ENCODE results near the gene GULP1. TPM values are rescaled to one million over a fixed set of nuclear protein-coding genes. Genes with fewer than 3 reads are reported as not detected.

GULP1 gene
- polyA plus RNA-seq, 1 donor (not counting 4 experiments of a cell fraction or from before 2014, with no cell fraction given): 11.7 TPM

DNA sequence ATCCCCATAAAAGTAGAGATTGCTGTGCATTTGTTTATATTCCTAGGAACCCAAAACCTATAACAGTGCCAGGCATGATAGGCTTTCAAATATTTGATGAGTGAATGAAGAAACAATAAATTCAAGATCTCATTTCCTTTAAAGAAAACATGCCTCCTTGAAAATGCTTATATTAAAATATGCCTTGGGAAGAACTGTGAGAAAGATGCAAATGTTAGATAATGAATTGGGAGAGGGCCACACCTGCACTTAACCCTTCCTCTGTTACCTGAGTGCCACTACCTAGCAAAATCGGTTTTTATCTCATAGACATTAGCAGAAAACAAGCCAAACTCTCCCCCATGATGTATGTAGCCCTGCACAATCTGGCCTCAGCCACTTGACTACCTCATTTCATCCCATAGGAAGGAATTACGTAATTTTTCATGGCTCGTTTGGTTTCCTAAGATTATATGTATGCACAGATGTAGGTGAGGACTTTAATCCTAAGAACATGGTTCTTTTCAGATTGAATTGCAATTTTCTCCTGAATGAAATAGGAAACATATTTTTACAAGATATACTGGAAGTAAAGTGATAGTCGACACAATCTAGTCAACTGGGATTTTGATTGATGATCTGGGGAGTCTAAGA, 25.2 kb downstream of the GULP1 start:
- Histone ChIP-seq H3K9me3 (ENCODE audit: control insufficient read depth, low read depth, low read length) (no peaks in the 10 kb centered on the region), H3K4me2 (ENCODE audit: control insufficient read depth, extremely low read depth, insufficient read depth, low read depth, low read length) (no peak overlapping the region)
- FAIRE-seq: no peak

DNA sequence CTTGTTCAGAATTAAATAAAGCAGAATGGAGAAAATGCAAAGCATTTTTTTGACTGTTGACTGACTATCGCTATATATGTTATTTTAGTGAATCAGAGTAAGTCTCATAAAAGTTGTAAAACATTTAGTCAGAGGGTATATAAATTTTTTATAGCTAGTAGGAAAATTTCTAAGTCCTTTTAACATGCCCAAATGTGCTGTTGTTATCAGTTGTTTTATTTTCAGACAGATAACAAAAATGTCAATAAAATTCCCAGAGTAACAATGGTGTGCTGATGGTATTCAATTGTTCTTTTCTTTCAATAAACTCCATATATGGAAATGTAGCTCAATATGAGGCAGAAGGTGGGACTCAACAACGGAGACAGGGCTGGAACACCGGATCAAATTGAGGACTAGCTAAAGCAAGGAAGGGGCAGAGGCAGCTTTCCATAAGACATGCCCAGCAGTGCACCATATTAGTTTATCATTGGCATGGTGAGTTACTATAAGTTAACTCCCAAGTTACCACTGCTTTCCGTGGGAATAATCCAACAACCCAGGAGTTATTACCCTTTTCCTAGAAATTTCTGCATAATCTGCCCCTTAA, 26.6 kb downstream of the GULP1 start:
- no peaks in the 10 kb centered on the region for H3K27me3 ChIP-seq (ENCODE audit: control insufficient read depth, extremely low read depth, insufficient read depth, low read length)
- H3K9me1 ChIP-seq (ENCODE audit: control insufficient read depth, extremely low read depth, insufficient read depth, low read length): no peaks in the 10 kb centered on the region
- TF ChIP-seq EZH2 (IDR thresholded peaks at IDR 0.05; ENCODE audit: low read length): no peak
- TF ChIP-seq, protein P1, sequence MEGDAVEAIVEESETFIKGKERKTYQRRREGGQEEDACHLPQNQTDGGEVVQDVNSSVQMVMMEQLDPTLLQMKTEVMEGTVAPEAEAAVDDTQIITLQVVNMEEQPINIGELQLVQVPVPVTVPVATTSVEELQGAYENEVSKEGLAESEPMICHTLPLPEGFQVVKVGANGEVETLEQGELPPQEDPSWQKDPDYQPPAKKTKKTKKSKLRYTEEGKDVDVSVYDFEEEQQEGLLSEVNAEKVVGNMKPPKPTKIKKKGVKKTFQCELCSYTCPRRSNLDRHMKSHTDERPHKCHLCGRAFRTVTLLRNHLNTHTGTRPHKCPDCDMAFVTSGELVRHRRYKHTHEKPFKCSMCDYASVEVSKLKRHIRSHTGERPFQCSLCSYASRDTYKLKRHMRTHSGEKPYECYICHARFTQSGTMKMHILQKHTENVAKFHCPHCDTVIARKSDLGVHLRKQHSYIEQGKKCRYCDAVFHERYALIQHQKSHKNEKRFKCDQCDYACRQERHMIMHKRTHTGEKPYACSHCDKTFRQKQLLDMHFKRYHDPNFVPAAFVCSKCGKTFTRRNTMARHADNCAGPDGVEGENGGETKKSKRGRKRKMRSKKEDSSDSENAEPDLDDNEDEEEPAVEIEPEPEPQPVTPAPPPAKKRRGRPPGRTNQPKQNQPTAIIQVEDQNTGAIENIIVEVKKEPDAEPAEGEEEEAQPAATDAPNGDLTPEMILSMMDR (optimal IDR thresholded peaks at IDR 0.05 in 1 of 3, IDR thresholded peaks at IDR 0.05 in 1 of 3, conservative IDR thresholded peaks at IDR 0.05 in 1 of 3; ENCODE audit: extremely low read depth in 1 of 3, insufficient read depth in 2 of 3, low read length in 3 of 3): no peak
- dilution Hi-C loops (cut with MboI; ENCODE audit: extremely low pct_ligation_motif_present, low sequenced_read_pairs): no loop called here
- H3K27ac ChIP-seq (ENCODE audit: control insufficient read depth, insufficient read depth, low read length): no peak overlapping the region
- no peak overlapping the region for H3K4me2 ChIP-seq (ENCODE audit: control insufficient read depth, extremely low read depth, insufficient read depth, low read depth, low read length)
- H3K36me3 ChIP-seq (ENCODE audit: control insufficient read depth in 2 of 2, extremely low read depth in 1 of 2, insufficient read depth in 2 of 2, low read length in 2 of 2): no peaks in the 10 kb centered on the region
- no peak overlapping the region for H3K9ac ChIP-seq (ENCODE audit: control insufficient read depth, extremely low read depth, insufficient read depth, low read length)
- no peak for DNase-seq (ENCODE audit: low read depth, low spot score)
- H2AFZ ChIP-seq (ENCODE audit: control insufficient read depth, low read length): no peak overlapping the region
- H3K4me1 ChIP-seq (ENCODE audit: control insufficient read depth, extremely low read depth, insufficient read depth, low read length): no peaks in the 10 kb centered on the region
- no peak for FAIRE-seq
- no peaks in the 10 kb centered on the region for H3K79me2 ChIP-seq (ENCODE audit: control insufficient read depth, insufficient read depth, low read length)
- no peaks in the 10 kb centered on the region for H4K20me1 ChIP-seq (ENCODE audit: control insufficient read depth, extremely low read depth, insufficient read depth, low read length)
- H3K9me3 ChIP-seq (ENCODE audit: control insufficient read depth, low read depth, low read length): no peaks in the 10 kb centered on the region
- H3K4me3 ChIP-seq (ENCODE audit: control insufficient read depth in 2 of 3, extremely low read depth in 1 of 3, insufficient read depth in 2 of 3, low read depth in 1 of 3, low read length in 3 of 3): no peak overlapping the region

More for the DNA sequence above, 25.2 kb downstream of the GULP1 start:
- DNase-seq (ENCODE audit: low read depth, low spot score): no peak
- no peak overlapping the region for H3K4me3 ChIP-seq (ENCODE audit: control insufficient read depth in 2 of 3, extremely low read depth in 1 of 3, insufficient read depth in 2 of 3, low read depth in 1 of 3, low read length in 3 of 3)
- no peaks in the 10 kb centered on the region for H3K79me2 ChIP-seq (ENCODE audit: control insufficient read depth, insufficient read depth, low read length)
- no peaks in the 10 kb centered on the region for H3K27me3 ChIP-seq (ENCODE audit: control insufficient read depth, extremely low read depth, insufficient read depth, low read length)
- dilution Hi-C loops (cut with MboI; ENCODE audit: extremely low pct_ligation_motif_present, low sequenced_read_pairs): no loop called here
- TF ChIP-seq, protein P1 (optimal IDR thresholded peaks at IDR 0.05 in 1 of 3, IDR thresholded peaks at IDR 0.05 in 1 of 3, conservative IDR thresholded peaks at IDR 0.05 in 1 of 3; ENCODE audit: extremely low read depth in 1 of 3, insufficient read depth in 2 of 3, low read length in 3 of 3): no peak
- TF ChIP-seq EZH2 (IDR thresholded peaks at IDR 0.05; ENCODE audit: low read length): no peak
- H2AFZ ChIP-seq (ENCODE audit: control insufficient read depth, low read length): no peak overlapping the region
- H3K27ac ChIP-seq (ENCODE audit: control insufficient read depth, insufficient read depth, low read length): no peak overlapping the region
- H3K9me1 ChIP-seq (ENCODE audit: control insufficient read depth, extremely low read depth, insufficient read depth, low read length): no peaks in the 10 kb centered on the region
- H3K36me3 ChIP-seq (ENCODE audit: control insufficient read depth in 2 of 2, extremely low read depth in 1 of 2, insufficient read depth in 2 of 2, low read length in 2 of 2): no peaks in the 10 kb centered on the region
- H4K20me1 ChIP-seq (ENCODE audit: control insufficient read depth, extremely low read depth, insufficient read depth, low read length): no peaks in the 10 kb centered on the region
- no peaks in the 10 kb centered on the region for H3K4me1 ChIP-seq (ENCODE audit: control insufficient read depth, extremely low read depth, insufficient read depth, low read length)
- H3K9ac ChIP-seq (ENCODE audit: control insufficient read depth, extremely low read depth, insufficient read depth, low read length): no peak overlapping the region
